Measurements from ENCODE around the gene NIN.

The NIN gene

DNA sequence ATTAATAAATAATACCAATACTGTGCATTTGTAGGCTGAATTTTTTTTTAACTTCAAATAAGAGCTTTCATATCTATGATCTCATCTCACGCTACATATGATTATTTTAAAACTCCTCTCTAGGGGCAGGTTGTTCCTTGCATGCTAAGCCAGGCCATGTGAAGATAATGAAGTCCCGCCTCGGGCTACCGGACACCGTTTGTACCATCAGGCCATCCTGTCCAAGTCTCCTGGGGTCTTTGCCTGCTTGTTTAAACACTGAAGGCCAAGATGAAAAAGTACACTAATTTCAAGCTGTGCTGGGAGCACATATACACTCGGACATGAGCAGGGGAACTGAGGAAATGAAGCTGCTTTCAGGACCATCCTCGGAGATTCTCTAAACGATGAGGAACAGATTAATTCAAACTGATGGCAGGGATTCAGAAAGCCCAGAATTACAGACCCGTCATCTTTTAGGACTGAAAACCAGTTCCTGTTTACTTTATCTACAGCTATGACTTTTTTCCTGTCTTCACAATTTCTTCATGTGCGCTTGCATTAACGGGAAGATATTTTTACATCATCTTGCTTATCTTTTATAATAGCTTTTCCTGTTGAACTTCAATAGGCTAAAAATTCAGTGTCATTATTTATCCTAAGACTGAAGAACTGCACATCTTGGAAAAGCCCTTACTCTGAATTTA is 34.6 kb upstream of the NIN start:
- no peak for TF ChIP-seq CTCF (IDR thresholded peaks at IDR 0.05)
- no peak overlapping the region for H3K27ac ChIP-seq
- DNase-seq: no peak

DNA sequence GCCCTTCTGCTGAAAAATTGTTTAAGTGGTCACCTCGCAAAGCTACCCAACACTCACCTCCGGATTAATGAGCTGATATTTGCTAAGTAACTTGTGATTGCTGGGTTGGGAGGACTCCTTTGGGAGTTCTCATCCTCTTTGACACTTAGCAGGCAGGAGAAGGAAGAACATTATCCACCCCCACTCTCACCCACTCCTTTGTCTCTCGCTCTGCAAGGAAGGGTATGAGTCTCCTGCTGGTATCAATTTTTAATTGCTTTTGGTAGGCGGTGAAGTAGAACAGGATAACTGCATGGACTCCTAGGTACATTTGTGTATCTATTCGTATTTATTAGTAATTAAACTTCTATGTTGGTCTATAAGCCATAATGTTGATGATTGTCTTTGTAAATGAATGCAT is 34.0 kb upstream of the NIN start:
- H3K27me3 ChIP-seq: peaks cover 0 to 5% of the 10 kb centered on the region in 2 donors
- H3K27ac ChIP-seq: no peak overlapping the region
- no peak for TF ChIP-seq CTCF (IDR thresholded peaks at IDR 0.05)
- H3K36me3 ChIP-seq: no peaks in the 10 kb centered on the region
- no peak for DNase-seq
- intact Hi-C loops (cut with DNase I; ENCODE audit: low total_unique reads): no loop called here
- H3K4me1 ChIP-seq: peaks cover 0 to 3% (median 0%) of the 10 kb centered on the region in 4 donors
- H3K9me3 ChIP-seq: no peaks in the 10 kb centered on the region
- H3K4me3 ChIP-seq: no peak overlapping the region

More for the DNA sequence above, 34.6 kb upstream of the NIN start:
- Histone ChIP-seq H3K4me3 (no peak overlapping the region), H3K9me3 (no peaks in the 10 kb centered on the region), H3K4me1 (no peaks in the 10 kb centered on the region), H3K27me3 (peaks cover 0 to 11% of the 10 kb centered on the region in 2 donors), H3K36me3 (no peaks in the 10 kb centered on the region)
- intact Hi-C loops (cut with DNase I; ENCODE audit: low total_unique reads): no loop called here

DNA sequence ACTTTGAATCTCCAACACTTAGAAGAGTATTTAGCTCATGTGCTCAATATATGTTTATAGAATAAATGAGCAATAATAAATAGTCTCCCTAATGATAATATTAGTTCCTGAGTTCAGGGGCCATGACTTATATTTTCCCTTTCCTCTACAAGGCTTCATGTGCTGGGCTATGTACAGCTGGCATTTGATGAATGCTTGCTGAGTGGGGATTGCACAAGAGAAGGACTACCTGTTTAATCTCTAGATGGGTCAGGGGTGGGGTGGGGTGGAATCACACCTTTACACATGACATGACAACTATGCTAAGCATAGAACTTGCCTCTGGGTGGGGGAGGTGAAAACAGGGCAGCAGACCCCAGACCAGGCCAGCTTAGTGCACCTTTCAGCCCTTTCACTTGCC is 33.3 kb upstream of the NIN start:
- Histone ChIP-seq H3K36me3 (no peaks in the 10 kb centered on the region), H3K27me3 (no peaks in the 10 kb centered on the region), H3K9me3 (no peaks in the 10 kb centered on the region), H3K4me1 (peaks cover 0 to 8% (median 2%) of the 10 kb centered on the region in 4 donors), H3K27ac (no peak overlapping the region), H3K4me3 (no peak overlapping the region)
- no peak for DNase-seq
- TF ChIP-seq CTCF (IDR thresholded peaks at IDR 0.05): no peak
- intact Hi-C loops (cut with DNase I; ENCODE audit: low total_unique reads): no loop called here

- Histone ChIP-seq H3K4me1 (peaks cover 0 to 9% (median 2%) of the 10 kb centered on the region in 4 donors), H3K27me3 (no peaks in the 10 kb centered on the region), H3K9me3 (no peaks in the 10 kb centered on the region), H3K27ac (no peak overlapping the region), H3K4me3 (no peak overlapping the region), H3K36me3 (no peaks in the 10 kb centered on the region)
- no peak for DNase-seq
- no peak for TF ChIP-seq CTCF (IDR thresholded peaks at IDR 0.05)
- intact Hi-C loops (cut with DNase I; ENCODE audit: low total_unique reads): no loop called here
These were observed 31.1 kb upstream of the NIN start for GRCh38 chr14:50862036-50862570.

- H3K4me1 ChIP-seq: peaks cover 0 to 9% (median 2%) of the 10 kb centered on the region in 4 donors
- peak overlapping the region; percentile 54 to 58 for H3K4me3 ChIP-seq
- no peaks in the 10 kb centered on the region for H3K27me3 ChIP-seq
- peak; percentile 47 to 79 for TF ChIP-seq CTCF (IDR thresholded peaks at IDR 0.05)
- H3K9me3 ChIP-seq: no peaks in the 10 kb centered on the region
- peak overlapping the region; percentile 22 to 38 for H3K27ac ChIP-seq
- no peaks in the 10 kb centered on the region for H3K36me3 ChIP-seq
- intact Hi-C loops (cut with DNase I; ENCODE audit: low total_unique reads): no loop called here
- peak; percentile 81 to 88 for DNase-seq
These were observed 29.6 kb upstream of the NIN start for GRCh38 chr14:50860478-50861086.

Data from tibial artery (tissue), 4 donors.